Upper lobe of left lung (tissue), 6 donors: ENCODE results near the gene MARCHF9. TPM values are rescaled to one million over a fixed set of nuclear protein-coding genes. Genes with fewer than 3 reads are reported as not detected.

Source experiments
- ATAC-seq, 2 donors: fragments of 200-7000 bp; cut with Tn5 transposase; one replicate each; pipeline ENCODE4 v1.9.1; 2022; ENCODE audit warnings: mild to moderate bottlenecking in 2 of 2, moderate library complexity in 2 of 2; ENCODE audit not compliant: low FRiP score in 2 of 2
- DNase-seq, 2 donors: peaks; one replicate each; pipeline ENCODE4 v3.0.0-alpha.2; 2019 to 2020
- H3K27ac ChIP-seq, 4 donors: fragments of 200-600 bp; sonication (generic); one replicate each; pipeline ENCODE4 v1.5.1; 2016 to 2019
- H3K27me3 ChIP-seq, 4 donors: fragments of 200-600 bp; sonication (generic); one replicate each; pipeline ENCODE4 v1.5.1; 2017 to 2019
- H3K36me3 ChIP-seq, 4 donors: fragments of 200-600 bp; sonication (generic); one replicate each; pipeline ENCODE4 v1.5.1; 2016 to 2019
- H3K4me1 ChIP-seq, 4 donors: fragments of 200-600 bp; sonication (generic); one replicate each; pipeline ENCODE4 v1.5.1; 2018 to 2019
- H3K4me3 ChIP-seq, 4 donors: fragments of 200-600 bp; sonication (generic); one replicate each; pipeline ENCODE4 v1.5.1; 2017 to 2019; ENCODE audit warnings: mild to moderate bottlenecking in 2 of 4, moderate library complexity in 1 of 4
- H3K9me3 ChIP-seq, 4 donors: fragments of 200-600 bp; sonication (generic); one replicate each; pipeline ENCODE4 v1.5.1; 2018 to 2019
- EP300 ChIP-seq, 4 donors: sonication (generic); formaldehyde crosslinking; IDR thresholded peaks; one replicate each; pipeline ENCODE4 v1.5.1; 2017; ENCODE audit warnings: antibody characterized with exemption in 4 of 4, control low read depth in 2 of 4
- POLR2A ChIP-seq, 4 donors: fragments of 450-650 bp; IDR thresholded peaks; one replicate each; pipeline ENCODE4 v1.5.1; 2016 to 2017; ENCODE audit warnings: antibody characterized with exemption in 4 of 4, mild to moderate bottlenecking in 2 of 4
- POLR2AphosphoS5 ChIP-seq, 2 donors: sonication (generic); formaldehyde crosslinking; IDR thresholded peaks; one replicate each; pipeline ENCODE4 v1.5.1; 2017; ENCODE audit warnings: antibody characterized with exemption in 2 of 2
- WGBS, 2 donors: methylation state at CpG; one replicate each; pipeline ENCODE4 v1.1.5; 2017 to 2018; 5-methylcytosine and 5-hydroxymethylcytosine counted together
- total RNA-seq, 6 donors: library from RNA; depleted of rRNA in 4 of 6; stranded (reverse); fragments of >200 nt in 4 of 6; gene quantifications; one replicate each; pipeline versions ENCODE4 v1.1.0 to v1.2.1, GENCODE V29; 2016 to 2021
- TF ChIP-seq, protein P1 (sequence below), 6 experiments: fragments of 450-650 bp in 4 of 6; fragments of 200-600 bp in 2 of 6; sonication (generic) in 2 of 6; IDR thresholded peaks; one replicate each; pipeline ENCODE4 v1.5.1; 2016 to 2019; ENCODE audit warnings: antibody characterized with exemption in 6 of 6
- donor health status: DM: no; HTN: no; CAD: no; lungs with moderate emphysema.
- donor health status: DM: no; HTN: yes; CAD: no; lungs with severe emphysema.

The MARCHF9 gene
- total RNA-seq, 6 donors from 2014 or later = 15.4 to 36.7 (median 21.3) TPM

DNA sequence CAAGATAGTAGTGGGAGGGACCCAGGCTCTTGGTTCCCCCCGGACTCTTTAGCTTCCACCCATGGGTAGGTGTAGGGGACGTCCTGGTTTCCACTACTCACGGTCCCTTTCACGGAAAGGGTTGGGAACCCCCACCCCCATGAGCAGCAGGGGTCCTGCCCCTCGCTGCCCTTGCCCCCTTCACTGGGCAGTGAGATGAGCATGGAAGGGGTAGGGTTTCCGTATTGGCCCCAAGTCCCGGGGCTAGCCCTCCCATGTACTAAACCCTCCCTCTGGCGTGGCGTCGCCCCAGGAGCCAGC is 29.1 kb upstream of the MARCHF9 start:
- Histone ChIP-seq H3K27me3 (no peaks in the 10 kb centered on the region), H3K9me3 (no peaks in the 10 kb centered on the region), H3K36me3 (peaks cover 0 to 28% (median 16%) of the 10 kb centered on the region in 4 donors), H3K4me3 (peak overlapping the region in 3 of 4 donors; percentile 67 to 89 (median 73)), H3K4me1 (peaks cover 7 to 24% (median 15%) of the 10 kb centered on the region in 4 donors), H3K27ac (peak overlapping the region in 2 of 4 donors; percentile 72 to 80)
- TF ChIP-seq POLR2AphosphoS5 (IDR thresholded peaks at IDR 0.05) = no peak
- TF ChIP-seq EP300 (IDR thresholded peaks at IDR 0.05) = no peak
- TF ChIP-seq, protein P1, sequence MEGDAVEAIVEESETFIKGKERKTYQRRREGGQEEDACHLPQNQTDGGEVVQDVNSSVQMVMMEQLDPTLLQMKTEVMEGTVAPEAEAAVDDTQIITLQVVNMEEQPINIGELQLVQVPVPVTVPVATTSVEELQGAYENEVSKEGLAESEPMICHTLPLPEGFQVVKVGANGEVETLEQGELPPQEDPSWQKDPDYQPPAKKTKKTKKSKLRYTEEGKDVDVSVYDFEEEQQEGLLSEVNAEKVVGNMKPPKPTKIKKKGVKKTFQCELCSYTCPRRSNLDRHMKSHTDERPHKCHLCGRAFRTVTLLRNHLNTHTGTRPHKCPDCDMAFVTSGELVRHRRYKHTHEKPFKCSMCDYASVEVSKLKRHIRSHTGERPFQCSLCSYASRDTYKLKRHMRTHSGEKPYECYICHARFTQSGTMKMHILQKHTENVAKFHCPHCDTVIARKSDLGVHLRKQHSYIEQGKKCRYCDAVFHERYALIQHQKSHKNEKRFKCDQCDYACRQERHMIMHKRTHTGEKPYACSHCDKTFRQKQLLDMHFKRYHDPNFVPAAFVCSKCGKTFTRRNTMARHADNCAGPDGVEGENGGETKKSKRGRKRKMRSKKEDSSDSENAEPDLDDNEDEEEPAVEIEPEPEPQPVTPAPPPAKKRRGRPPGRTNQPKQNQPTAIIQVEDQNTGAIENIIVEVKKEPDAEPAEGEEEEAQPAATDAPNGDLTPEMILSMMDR (IDR thresholded peaks at IDR 0.05) = no peak
- TF ChIP-seq POLR2A (IDR thresholded peaks at IDR 0.05) = no peak
- no peak for DNase-seq
- ATAC-seq = no peak
- WGBS, 2 donors = 20 to 60% methylated on average over 7 of the region's 10 CpGs

DNA sequence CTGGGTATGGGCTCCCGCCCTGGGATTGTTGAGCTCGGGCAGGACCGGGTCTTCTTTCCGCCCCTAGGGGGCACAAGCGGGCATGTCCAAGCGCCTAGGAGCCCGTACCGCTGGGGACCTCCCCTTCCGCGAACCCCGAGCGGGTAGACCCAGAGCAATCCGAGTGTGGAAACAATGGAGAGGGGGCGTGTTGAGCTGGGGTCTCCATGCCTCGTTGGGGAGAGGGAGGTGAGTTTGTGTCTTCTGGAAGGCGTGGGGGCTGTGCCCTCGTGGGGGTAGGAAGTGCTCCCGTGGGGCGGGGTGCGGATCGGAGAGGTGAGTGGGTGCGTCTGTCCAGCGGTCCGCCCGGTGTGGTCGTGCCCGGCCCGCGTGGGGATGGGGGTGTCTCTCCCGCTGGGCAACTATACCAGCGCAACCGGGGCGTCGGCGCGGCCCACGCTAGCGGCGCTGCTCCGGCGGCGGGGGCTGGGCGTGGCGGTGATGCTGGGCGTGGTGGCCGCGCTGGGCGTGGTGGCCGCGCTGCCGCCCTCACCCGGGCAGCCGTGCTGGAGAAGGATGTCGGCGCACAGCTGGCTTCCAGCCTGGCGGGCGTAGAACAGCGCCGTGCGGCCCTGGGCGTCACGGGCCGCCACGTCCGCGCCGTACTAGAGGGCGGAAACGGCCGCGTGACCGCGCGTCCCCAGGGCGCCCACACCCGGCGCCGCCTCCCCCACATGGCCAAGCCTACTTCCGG is 28.6 kb upstream of the MARCHF9 start:
- peaks cover 0 to 24% (median 12%) of the 10 kb centered on the region in 4 donors for H3K36me3 ChIP-seq
- WGBS, 2 donors = 41 to 46% methylated on average over 22 to 61 of the region's 79 CpGs
- ATAC-seq = peak; percentile 76 to 83
- H3K4me3 ChIP-seq = peak overlapping the region; percentile 62 to 89 (median 70)
- peak; percentile 75 to 93 for DNase-seq
- H3K27ac ChIP-seq = peak overlapping the region; percentile 60 to 80 (median 72)
- H3K4me1 ChIP-seq = peaks cover 7 to 24% (median 15%) of the 10 kb centered on the region in 4 donors
- H3K27me3 ChIP-seq = no peaks in the 10 kb centered on the region
- TF ChIP-seq, protein P1 (IDR thresholded peaks at IDR 0.05) = peak; percentile 58 to 77 (median 70)
- TF ChIP-seq POLR2A (IDR thresholded peaks at IDR 0.05) = no peak
- H3K9me3 ChIP-seq = no peaks in the 10 kb centered on the region

DNA sequence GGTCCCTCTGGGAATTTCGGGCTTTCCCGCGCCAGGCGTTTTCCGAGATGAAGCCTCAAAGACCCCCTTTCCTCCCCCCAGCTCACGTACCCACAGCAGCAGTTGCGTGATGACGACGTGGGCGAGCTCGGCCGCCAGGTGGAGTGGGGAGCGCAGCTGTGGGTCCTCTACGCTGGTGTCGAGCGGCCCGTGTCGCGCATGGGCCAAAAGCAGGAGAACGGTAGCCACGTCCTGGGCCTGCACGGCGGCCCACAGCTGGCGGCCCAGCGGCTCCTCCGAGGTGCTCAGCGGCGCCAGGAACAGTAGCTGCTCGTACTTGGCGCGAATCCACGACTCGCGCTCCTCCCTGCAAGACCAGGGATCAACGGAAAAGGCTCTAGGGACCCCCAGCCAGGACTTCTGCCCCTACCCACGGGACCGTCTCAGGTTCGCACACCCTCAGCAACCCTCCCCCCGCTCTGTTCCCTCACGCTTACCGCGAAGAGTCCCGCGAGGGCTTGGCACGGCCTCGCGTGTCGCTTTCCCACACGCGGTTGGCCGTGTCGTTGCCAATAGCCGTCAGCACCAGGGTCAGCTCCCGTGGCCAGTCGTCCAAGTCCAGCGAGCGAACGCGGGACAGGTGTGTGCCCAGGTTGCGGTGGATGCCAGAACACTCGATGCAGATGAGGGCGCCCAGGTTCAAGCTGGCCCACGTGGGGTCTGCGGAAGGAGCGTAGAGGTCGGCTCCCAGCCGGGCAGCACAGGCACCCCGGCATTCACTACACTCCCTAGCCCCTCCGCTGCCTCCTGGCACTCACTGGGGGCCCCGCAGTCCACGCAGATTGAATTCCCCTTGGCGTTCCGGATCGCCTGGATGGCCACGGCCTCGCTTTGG is 27.8 kb upstream of the MARCHF9 start:
- no peaks in the 10 kb centered on the region for H3K9me3 ChIP-seq
- WGBS, 2 donors = 66 to 70% methylated on average over 37 to 66 of the region's 76 CpGs
- ATAC-seq (peak; percentile 1 to 35), DNase-seq (peak in 1 of 2 donors; percentile 88)
- peak overlapping the region; percentile 60 to 80 (median 68) for H3K27ac ChIP-seq
- peaks cover 0 to 18% (median 8%) of the 10 kb centered on the region in 4 donors for H3K36me3 ChIP-seq
- H3K27me3 ChIP-seq = no peaks in the 10 kb centered on the region
- TF ChIP-seq EP300 (IDR thresholded peaks at IDR 0.05) = no peak
- TF ChIP-seq, protein P1 (IDR thresholded peaks at IDR 0.05) = peak in 5 of 6 experiments; percentile 14 to 60 (median 35)
- H3K4me1 ChIP-seq = peaks cover 7 to 24% (median 15%) of the 10 kb centered on the region in 4 donors
- H3K4me3 ChIP-seq = peak overlapping the region; percentile 62 to 89 (median 70)

DNA sequence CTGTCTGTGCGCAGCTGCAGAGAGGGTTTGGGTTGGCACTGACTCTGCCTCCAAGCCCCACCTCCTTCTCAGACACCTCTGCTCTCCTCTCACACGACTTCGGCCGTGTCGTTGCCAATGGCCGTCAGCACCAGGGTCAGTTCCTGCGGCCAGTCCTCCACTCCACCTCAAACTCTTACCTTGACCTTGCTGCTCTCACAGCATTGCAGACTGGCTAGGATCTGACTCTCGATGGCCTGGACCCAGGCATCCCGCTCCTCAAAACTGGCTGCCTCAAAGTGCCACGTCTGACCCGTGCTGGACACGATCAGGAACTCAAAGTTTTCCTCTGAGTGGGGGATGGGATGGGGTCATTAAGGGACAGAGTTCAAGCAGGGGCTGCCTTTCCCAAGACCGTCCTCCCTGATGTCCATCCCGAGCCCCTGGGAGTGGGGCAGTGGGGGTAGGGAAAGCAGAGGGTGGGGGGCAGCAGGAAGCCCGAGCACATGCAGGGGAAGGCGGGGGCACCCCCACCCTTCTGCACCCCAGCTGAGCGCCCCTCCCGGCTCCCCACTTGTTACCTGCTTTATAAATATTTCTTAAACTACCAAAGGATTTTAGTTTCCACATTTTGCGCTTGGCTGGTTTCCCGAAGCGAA is 27.0 kb upstream of the MARCHF9 start:
- H3K4me3 ChIP-seq = no peak overlapping the region
- WGBS, 2 donors = 57 to 70% methylated on average over 21 of the region's 21 CpGs
- no peak overlapping the region for H3K27ac ChIP-seq
- H3K27me3 ChIP-seq = no peaks in the 10 kb centered on the region
- peaks cover 7 to 24% (median 15%) of the 10 kb centered on the region in 4 donors for H3K4me1 ChIP-seq
- peaks cover 0 to 18% (median 8%) of the 10 kb centered on the region in 4 donors for H3K36me3 ChIP-seq
- ATAC-seq = no peak
- TF ChIP-seq EP300 (IDR thresholded peaks at IDR 0.05) = no peak
- TF ChIP-seq POLR2A (IDR thresholded peaks at IDR 0.05) = no peak
- TF ChIP-seq POLR2AphosphoS5 (IDR thresholded peaks at IDR 0.05) = no peak
- TF ChIP-seq, protein P1 (IDR thresholded peaks at IDR 0.05) = no peak
- H3K9me3 ChIP-seq = no peaks in the 10 kb centered on the region
- no peak for DNase-seq
